ENCODE results near the gene POGZ. TPM values are rescaled to one million over a fixed set of nuclear protein-coding genes. Genes with fewer than 3 reads are reported as not detected.

The POGZ gene
- total RNA-seq, 1 experiment from 2014 or later = 80.6 TPM

DNA sequence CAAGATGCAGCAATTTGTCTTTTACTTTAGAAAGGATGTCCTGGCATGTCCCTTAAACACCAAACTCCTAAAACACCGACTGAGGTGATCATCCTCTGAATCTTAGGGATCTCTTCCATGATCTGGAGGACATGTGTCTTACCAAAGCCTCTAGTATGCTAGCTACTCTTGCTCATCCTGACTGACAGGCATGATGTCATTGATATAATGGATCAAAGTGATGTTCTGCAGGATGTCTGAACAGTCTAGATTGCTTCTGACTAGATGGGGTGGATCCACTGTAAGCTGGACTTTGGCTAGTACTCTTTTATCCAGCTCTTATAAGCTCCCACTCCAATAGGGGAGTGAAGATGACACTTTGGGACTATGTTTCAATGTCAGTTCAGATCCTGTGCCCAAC, 40.6 kb upstream of the POGZ start:
- no peak for TF ChIP-seq RAD21 (IDR thresholded peaks at IDR 0.05; ENCODE audit: low read depth)
- TF ChIP-seq, protein P1, sequence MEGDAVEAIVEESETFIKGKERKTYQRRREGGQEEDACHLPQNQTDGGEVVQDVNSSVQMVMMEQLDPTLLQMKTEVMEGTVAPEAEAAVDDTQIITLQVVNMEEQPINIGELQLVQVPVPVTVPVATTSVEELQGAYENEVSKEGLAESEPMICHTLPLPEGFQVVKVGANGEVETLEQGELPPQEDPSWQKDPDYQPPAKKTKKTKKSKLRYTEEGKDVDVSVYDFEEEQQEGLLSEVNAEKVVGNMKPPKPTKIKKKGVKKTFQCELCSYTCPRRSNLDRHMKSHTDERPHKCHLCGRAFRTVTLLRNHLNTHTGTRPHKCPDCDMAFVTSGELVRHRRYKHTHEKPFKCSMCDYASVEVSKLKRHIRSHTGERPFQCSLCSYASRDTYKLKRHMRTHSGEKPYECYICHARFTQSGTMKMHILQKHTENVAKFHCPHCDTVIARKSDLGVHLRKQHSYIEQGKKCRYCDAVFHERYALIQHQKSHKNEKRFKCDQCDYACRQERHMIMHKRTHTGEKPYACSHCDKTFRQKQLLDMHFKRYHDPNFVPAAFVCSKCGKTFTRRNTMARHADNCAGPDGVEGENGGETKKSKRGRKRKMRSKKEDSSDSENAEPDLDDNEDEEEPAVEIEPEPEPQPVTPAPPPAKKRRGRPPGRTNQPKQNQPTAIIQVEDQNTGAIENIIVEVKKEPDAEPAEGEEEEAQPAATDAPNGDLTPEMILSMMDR (IDR thresholded peaks at IDR 0.05 in 2 of 3, conservative IDR thresholded peaks at IDR 0.05 in 1 of 3; ENCODE audit: borderline replicate concordance in 1 of 3, insufficient read depth in 1 of 3, low read depth in 2 of 3, low read length in 2 of 3) = no peak
- TF ChIP-seq ZNF274 (IDR thresholded peaks at IDR 0.05; ENCODE audit: low read depth, low read length) = no peak
- TF ChIP-seq EZH2phosphoT487 (IDR thresholded peaks at IDR 0.05; ENCODE audit: borderline replicate concordance) = no peak
- no peak for TF ChIP-seq CBX3 (IDR thresholded peaks at IDR 0.05; ENCODE audit: low read depth)
- TF ChIP-seq, protein P2, sequence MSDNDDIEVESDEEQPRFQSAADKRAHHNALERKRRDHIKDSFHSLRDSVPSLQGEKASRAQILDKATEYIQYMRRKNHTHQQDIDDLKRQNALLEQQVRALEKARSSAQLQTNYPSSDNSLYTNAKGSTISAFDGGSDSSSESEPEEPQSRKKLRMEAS (IDR thresholded peaks at IDR 0.05) = no peak
- TF ChIP-seq SP1 (IDR thresholded peaks at IDR 0.05; ENCODE audit: low read depth) = no peak
- TF ChIP-seq SRF (IDR thresholded peaks at IDR 0.05; ENCODE audit: low read depth) = no peak
- TF ChIP-seq ZFX (IDR thresholded peaks at IDR 0.05) = no peak
- no peak for DNase-seq (ENCODE audit: low read depth, low spot score)
- no peak for ATAC-seq
- CTCF ChIA-PET = no interaction called here
- no peaks in the 10 kb centered on the region for H3K27me3 ChIP-seq (ENCODE audit: insufficient read depth, low read length)
- POLR2A ChIA-PET = interaction anchor here (1.6 kb wide), 1 partner anchor 11 kb away, joined by 6 read pairs; the partner anchor contains the start of gene CGN
- BruUV-seq (replicated peaks) = no TSS peak
- no peak overlapping the region for H2AFZ ChIP-seq (ENCODE audit: low read depth, low read length, poor library complexity, severe bottlenecking)
- RAD21 ChIA-PET (ENCODE audit: low non-redundant PET in 1 of 2, low total read pairs in 2 of 2, uncharacterized antibody in 2 of 2, unreplicated experiment in 2 of 2) = no interaction called here
- intact Hi-C loops (cut with micrococcal nuclease) = no loop called here
- H3K9me3 ChIP-seq (ENCODE audit: control insufficient read depth in 1 of 2, insufficient read depth in 1 of 2, low read depth in 1 of 2, low read length in 2 of 2) = no peaks in the 10 kb centered on the region
- H3K36me3 ChIP-seq (ENCODE audit: control insufficient read depth in 1 of 2, insufficient read depth in 2 of 2, low read length in 2 of 2) = no peaks in the 10 kb centered on the region
- no peaks in the 10 kb centered on the region for H4K20me1 ChIP-seq (ENCODE audit: insufficient read depth)
- no peak overlapping the region for H3K27ac ChIP-seq (ENCODE audit: low read depth, low read length)
- no peaks in the 10 kb centered on the region for H3K79me2 ChIP-seq (ENCODE audit: insufficient read depth, low read length)
- H3K4me3 ChIP-seq (replicated peaks in 1 of 2; ENCODE audit: low read depth in 1 of 2, low read length in 2 of 2) = no peak overlapping the region
- no peaks in the 10 kb centered on the region for H3K9me2 ChIP-seq (ENCODE audit: insufficient read depth)
- H3K4me1 ChIP-seq (ENCODE audit: control insufficient read depth in 1 of 2, insufficient read depth in 2 of 2, low read length in 2 of 2) = peaks cover 17 to 41% of the 10 kb centered on the region in 2 experiments
- H3K9ac ChIP-seq (ENCODE audit: low read length) = no peak overlapping the region
- H3K4me2 ChIP-seq (ENCODE audit: low read length) = no peak overlapping the region

DNA sequence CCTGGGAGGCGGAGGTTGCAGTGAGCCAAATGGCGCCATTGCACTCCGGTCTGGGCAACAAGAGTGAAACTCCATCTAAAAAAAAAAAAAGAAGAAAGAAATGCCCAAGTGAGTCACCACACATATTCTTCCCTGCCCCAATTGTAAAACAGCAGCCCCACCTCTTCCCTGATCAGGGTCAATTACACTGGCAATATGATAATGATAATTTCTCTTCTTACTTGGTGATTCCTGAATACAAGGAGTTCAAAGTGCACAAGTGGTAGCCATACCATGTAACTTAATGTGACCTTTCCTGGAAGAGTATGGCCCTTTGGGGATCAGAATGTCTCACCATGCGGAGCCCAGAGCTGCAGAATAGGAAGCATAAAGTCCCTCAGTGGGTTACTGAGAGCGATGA, 40.1 kb upstream of the POGZ start:
- no peak overlapping the region for H2AFZ ChIP-seq (ENCODE audit: low read depth, low read length, poor library complexity, severe bottlenecking)
- H3K9me3 ChIP-seq (ENCODE audit: control insufficient read depth in 1 of 2, insufficient read depth in 1 of 2, low read depth in 1 of 2, low read length in 2 of 2) = no peaks in the 10 kb centered on the region
- no peaks in the 10 kb centered on the region for H3K9me2 ChIP-seq (ENCODE audit: insufficient read depth)
- peaks cover 19 to 43% of the 10 kb centered on the region in 2 experiments for H3K4me1 ChIP-seq (ENCODE audit: control insufficient read depth in 1 of 2, insufficient read depth in 2 of 2, low read length in 2 of 2)
- H3K27ac ChIP-seq (ENCODE audit: low read depth, low read length) = no peak overlapping the region
- no TSS peak for BruUV-seq (replicated peaks)
- no peak overlapping the region for H3K9ac ChIP-seq (ENCODE audit: low read length)
- H3K4me3 ChIP-seq (replicated peaks in 1 of 2; ENCODE audit: low read depth in 1 of 2, low read length in 2 of 2) = no peak overlapping the region
- ATAC-seq = no peak
- intact Hi-C loops (cut with micrococcal nuclease) = no loop called here
- DNase-seq (ENCODE audit: low read depth, low spot score) = no peak
- ChIA-PET POLR2A (no interaction called here), RAD21 (ENCODE audit: low non-redundant PET in 1 of 2, low total read pairs in 2 of 2, uncharacterized antibody in 2 of 2, unreplicated experiment in 2 of 2) (no interaction called here), CTCF (no interaction called here)
- TF ChIP-seq SP1 (IDR thresholded peaks at IDR 0.05; ENCODE audit: low read depth) = no peak
- TF ChIP-seq RAD21 (IDR thresholded peaks at IDR 0.05; ENCODE audit: low read depth) = no peak
- TF ChIP-seq, protein P3, sequence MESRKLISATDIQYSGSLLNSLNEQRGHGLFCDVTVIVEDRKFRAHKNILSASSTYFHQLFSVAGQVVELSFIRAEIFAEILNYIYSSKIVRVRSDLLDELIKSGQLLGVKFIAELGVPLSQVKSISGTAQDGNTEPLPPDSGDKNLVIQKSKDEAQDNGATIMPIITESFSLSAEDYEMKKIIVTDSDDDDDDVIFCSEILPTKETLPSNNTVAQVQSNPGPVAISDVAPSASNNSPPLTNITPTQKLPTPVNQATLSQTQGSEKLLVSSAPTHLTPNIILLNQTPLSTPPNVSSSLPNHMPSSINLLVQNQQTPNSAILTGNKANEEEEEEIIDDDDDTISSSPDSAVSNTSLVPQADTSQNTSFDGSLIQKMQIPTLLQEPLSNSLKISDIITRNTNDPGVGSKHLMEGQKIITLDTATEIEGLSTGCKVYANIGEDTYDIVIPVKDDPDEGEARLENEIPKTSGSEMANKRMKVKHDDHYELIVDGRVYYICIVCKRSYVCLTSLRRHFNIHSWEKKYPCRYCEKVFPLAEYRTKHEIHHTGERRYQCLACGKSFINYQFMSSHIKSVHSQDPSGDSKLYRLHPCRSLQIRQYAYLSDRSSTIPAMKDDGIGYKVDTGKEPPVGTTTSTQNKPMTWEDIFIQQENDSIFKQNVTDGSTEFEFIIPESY (IDR thresholded peaks at IDR 0.05; ENCODE audit: extremely low read depth, insufficient replicate concordance, low read length) = no peak
- TF ChIP-seq JUND (IDR thresholded peaks at IDR 0.05) = no peak
- no peak for TF ChIP-seq ELF1 (IDR thresholded peaks at IDR 0.05; ENCODE audit: borderline replicate concordance, low read depth)
- no peak for TF ChIP-seq SIN3A (IDR thresholded peaks at IDR 0.05; ENCODE audit: low read depth)
- TF ChIP-seq, protein P2 (IDR thresholded peaks at IDR 0.05) = no peak
- TF ChIP-seq ZNF274 (IDR thresholded peaks at IDR 0.05; ENCODE audit: low read depth, low read length) = no peak
- no peaks in the 10 kb centered on the region for H3K27me3 ChIP-seq (ENCODE audit: insufficient read depth, low read length)
- H4K20me1 ChIP-seq (ENCODE audit: insufficient read depth) = no peaks in the 10 kb centered on the region
- no peak overlapping the region for H3K4me2 ChIP-seq (ENCODE audit: low read length)
- H3K79me2 ChIP-seq (ENCODE audit: insufficient read depth, low read length) = no peaks in the 10 kb centered on the region
- no peaks in the 10 kb centered on the region for H3K36me3 ChIP-seq (ENCODE audit: control insufficient read depth in 1 of 2, insufficient read depth in 2 of 2, low read length in 2 of 2)

All from HCT116 (cell line).